Hematopoietic multipotent progenitor cell treated with erythropoietin and hydrocortisone succinate and interleukin-3 and kit ligand, for 8 days (in vitro differentiated cells): ENCODE data around the gene TTC1.
"Not testable (repeated sequence)": the region's sequence is repeated elsewhere in the genome, so short reads cannot be mapped to it uniquely, and the experiment has no call there.

Experiments
- DNase-seq: peaks from one replicate; pipeline ENCODE4 v3.0.0-alpha.2; 2015

The TTC1 gene, protein sequence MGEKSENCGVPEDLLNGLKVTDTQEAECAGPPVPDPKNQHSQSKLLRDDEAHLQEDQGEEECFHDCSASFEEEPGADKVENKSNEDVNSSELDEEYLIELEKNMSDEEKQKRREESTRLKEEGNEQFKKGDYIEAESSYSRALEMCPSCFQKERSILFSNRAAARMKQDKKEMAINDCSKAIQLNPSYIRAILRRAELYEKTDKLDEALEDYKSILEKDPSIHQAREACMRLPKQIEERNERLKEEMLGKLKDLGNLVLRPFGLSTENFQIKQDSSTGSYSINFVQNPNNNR

DNA sequence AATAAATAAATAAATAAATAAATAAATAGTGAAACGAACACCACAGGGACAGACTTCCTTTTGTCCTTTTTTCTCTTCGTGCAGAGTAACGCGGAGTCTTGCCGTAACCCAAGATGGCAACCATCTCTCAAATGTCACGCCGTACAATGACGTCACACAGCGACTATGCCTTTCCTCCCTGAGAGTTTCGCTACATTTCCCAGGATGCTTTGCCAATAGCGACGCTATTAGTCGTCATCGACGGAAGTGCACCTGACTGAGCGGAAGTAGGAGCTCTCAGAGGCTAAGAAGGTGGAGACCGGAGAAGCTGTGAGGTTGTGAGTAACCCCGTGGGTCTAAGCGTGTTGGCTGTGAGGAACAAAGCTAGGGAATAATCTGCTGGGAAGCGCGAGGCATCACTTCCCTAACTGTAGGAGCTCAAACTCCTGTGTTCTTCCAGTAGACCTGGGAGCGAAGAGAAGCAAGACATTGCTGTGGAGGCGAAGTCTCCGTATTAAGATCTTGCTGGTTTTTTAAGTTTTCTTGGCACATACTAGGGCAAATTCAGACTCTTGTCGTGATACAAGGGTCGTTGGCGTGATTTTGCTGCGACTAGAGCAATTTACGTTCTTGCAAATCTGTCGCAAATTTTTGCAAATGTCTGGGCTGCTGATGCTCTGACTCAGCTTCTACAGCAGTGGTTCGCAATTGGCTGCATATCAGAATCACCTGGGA lies at the start of gene TTC1:
TSS of gene TTC1 (plus strand) at position 263 of the 714 bp plus-strand sequence. CDS start 1,390 bp downstream, outside the sequence.
- peak; percentile 100 for DNase-seq

DNA sequence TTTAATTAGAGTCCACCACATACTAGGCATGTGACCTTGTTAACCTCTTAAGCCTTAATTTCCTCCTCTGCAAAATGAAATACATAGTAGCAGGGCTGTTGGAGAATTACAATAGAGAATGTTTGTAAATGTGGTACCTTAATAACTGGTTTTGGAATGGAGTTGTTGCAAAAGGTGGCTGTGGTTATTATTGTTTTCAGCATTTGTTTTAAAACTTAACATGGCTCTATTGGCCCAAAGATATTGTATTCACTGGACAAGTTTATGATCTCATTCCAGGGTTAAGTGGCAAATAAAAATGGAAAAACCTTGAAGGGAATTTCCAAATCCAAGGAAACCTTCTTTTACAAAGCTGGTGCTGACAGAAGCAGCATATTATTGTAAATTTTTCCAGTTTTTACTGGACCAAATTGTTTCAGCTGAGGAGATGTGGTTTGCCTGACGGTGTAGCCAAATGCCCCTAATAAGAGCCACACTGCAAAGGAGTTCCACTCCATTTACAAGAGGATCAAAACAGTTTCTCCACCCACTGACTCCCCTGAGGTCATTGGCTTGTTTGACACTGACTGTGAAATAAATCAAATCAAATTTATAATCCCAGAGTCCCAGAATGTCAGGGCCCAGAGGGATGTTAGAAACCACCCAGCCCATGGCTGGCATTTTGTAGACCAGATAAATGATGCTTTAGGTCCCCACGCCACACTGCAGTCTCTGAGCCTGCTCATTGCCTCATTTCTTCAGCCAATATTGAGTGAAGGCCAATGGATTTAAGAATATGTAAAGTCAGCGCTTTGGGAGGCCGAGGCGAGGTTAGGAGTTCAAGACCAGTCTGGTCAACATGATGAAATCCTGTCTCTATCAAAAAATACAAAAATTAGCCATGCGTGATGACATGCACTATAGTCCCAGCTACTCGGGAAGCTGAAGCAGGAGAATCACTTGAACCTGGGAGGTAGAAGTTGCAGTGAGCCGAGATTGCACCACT lies 47.5 kb upstream of the TTC1 start:
- no peak for DNase-seq

DNA sequence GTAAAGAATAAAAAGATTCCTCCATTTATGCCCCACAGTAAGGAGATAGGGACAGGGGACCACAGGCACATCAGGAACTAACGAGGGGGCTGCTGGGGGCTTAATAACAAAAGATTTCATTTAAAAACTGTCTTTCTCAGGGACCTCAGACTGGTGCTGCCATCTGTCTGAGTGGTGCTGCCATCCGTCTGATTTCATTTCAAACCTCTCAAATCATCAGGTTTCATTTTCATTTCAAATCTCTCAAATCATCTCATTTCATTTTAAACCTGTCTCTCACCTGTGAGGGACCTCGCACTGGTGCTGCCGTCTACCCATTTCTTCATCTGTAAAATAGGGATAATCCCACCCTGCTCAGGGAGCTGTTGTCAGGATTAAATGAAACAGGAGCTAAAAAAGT lies 46.7 kb upstream of the TTC1 start:
- no peak for DNase-seq

DNA sequence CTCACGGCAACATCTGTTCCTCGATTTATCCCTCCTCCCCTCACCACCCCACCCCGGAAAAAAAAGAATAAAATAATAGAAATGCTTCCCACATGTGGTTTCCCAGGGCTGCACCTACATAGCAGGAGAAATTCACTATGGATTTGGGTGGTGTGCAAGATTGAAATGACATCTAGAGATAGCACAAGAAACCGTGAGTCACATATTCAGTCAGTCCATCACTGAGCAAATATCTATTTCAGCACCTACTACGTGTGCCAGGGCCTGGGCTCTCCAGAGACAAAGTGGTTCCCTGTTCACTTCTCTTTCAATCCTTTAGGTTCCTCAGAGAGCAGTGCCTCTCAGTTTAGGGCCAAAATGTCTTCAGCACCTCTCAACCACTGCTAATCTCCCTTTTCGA lies 45.0 kb upstream of the TTC1 start:
- no peak for DNase-seq

DNA sequence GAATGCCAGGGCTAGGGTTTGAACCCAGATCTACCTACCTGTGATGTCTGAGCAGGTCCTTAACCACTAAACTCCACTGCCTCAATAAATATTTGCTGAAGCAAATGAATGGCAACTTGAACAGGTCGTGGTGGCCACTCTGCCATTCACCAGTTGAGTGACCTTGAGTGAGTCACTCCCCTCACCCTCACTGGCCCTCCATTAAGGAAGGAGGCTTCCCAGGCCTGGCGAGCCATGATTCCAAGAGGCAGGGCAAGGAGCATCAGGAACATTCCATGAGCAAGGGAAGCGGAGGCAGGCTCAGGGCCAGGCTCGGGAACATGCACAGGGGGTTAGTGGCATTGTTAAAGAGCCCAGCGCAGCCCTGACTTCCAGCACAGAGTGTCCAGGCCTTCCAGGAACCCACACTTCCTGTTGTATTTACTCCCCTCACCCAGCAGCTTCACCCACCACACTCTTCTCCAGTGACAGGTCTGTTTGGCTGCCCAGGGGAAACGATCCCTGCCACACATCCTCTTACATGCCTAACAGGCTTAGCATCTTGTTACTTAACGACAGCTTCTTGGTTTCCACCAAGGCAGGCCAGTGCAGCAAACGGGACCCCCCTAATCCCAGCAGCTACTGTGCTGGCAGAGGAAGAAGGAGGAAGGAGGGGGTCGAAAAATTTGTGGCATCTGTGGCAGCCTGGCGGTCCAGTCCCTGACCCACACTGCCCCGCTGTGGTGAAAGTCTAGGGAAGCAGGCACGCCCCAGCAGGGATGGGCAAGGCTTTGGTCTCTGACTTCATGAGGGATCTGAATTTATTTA lies 43.7 kb upstream of the TTC1 start:
- peak; percentile 39 for DNase-seq

DNA sequence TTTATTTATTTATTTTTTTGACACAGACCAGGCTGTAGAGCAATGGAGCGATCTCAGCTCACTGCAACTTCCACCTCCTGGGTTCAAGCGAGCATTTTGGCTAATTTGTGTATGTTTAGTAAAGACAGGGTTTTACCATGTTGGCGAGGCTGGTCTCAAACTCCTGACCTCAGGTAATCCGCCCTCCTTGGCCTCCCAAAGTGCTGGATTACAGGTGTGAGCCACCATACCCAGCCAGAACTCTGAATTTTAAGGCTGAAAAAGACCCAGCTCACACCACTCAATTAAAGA lies 43.2 kb upstream of the TTC1 start:
- DNase-seq = not testable (repeated sequence)

DNA sequence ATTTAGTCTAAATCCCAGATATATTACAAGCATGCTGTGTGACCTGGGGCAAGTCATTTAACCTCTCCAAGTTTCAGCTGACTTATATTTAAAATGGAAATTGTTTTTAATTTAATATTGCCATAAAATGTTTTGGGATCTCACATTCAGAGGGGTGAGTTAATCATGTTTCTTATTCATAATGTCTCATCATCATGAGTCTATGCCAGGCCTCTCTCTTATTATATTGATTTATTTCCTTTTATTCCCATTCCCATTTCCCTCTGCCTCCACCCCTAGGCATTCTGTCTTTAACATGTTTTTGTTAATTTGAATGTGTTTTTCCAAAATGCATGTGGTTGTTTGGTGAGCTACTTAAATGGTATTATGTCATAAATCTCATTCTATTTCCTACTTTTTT lies 39.0 kb upstream of the TTC1 start:
- DNase-seq = no peak

DNA sequence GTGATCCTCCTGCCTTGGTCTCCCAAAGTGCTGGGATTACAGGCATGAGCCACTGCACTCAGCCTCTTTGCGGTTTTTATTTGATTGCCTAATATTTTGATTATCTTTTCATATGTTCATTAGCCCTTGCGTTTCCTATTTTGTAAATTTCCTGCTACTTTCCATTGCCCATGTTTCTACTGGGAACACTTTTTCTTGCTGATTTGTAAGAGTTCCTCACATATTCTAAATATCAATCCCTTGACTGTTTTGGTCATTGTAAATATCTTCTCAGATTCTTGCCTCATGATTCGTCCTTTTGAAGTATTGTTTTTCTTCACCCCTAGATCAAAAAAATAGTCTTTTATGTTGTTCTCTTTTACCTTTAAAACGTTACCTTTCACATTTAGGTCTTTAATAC lies 37.9 kb upstream of the TTC1 start:
- DNase-seq = no peak

DNA sequence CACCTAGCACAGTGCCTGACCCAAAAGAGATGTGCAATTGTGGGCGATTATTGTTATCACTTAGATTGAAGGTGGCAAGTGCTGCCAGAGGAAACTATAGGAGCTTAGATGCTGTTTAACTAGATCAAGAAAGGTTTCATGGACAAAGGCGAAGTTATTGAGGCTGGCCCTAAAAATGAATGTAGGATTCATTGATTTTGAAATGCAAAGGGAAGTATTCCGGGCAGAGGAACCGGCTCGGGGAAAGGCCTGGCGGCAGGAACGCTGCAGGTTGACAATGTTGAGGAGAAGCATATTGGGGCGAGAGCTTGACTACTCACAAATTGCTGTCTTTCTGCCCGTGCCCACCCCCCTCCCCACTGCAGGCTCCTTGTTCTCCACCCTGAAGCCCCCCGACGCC lies 37.4 kb upstream of the TTC1 start:
- DNase-seq = no peak

DNA sequence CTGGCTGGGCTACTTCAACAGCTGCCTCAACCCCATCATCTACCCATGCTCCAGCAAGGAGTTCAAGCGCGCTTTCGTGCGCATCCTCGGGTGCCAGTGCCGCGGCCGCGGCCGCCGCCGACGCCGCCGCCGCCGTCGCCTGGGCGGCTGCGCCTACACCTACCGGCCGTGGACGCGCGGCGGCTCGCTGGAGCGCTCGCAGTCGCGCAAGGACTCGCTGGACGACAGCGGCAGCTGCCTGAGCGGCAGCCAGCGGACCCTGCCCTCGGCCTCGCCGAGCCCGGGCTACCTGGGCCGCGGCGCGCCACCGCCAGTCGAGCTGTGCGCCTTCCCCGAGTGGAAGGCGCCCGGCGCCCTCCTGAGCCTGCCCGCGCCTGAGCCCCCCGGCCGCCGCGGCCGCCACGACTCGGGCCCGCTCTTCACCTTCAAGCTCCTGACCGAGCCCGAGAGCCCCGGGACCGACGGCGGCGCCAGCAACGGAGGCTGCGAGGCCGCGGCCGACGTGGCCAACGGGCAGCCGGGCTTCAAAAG lies 36.9 kb upstream of the TTC1 start:
- DNase-seq = no peak

DNA sequence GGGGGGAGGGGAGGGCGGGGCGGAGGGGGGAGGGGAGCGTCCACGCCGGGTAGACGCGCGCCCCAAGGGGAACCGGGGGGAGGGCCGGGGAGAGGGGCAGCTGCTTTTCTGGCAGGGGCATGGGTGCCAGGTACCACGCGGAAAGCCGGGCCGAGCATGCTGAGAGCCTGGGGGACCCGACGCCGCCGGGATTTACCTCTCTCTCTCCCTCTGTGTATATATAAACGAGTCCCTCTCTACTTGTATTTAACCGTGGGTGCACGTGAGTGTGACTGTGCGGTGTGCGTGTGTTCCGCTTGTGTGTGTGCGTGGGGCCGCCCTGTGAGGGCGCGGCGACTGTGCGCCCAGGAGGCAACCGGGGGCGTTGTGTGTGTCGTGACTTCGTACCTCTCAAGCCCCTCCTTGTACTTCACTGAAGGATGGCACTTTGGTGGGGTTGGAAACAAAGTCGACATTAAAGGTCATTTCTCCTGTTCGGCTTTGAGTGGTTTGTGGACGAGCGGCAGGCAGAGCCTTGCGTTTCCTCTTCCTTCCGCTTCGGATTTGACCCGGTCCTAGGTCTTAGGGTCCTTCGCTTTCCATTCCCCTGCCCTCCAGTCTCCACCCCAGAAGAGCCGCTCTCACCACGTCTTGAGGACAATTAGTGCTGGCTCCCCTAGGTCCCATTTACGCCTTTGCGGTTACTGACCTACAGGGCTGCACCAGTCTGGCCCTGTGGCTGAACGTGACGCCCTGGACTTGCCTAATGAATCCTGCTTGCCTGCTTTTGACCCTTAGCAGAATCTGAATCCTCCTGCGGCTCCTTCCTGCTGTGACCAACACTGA lies 36.2 kb upstream of the TTC1 start:
- DNase-seq = no peak

DNA sequence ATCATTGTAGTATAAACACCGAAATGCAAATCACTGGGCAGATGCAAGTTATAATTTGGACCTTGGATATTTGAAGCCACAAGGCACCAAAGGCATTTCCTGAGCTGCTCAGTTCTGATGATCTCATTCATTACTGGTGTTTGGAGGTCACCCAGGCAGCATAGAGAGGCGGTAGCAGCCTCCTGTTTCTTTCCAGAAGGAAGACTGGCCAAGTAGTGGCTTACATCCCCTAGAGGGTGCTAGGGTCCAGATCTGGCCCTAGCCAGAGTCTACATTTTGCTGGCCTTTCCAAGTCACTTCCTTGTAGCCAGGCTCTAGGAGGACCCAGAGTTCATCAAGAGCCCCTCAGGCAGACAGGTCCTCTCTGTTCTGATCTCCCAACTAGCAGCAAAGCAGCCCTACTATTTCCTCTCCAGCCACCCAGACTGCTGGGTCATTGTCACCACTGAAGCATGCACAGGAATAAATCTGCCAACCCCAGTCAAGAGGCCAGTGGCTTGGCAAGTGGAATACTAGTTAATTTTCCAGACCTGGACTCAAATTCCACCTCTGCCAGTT lies 33.4 kb upstream of the TTC1 start:
- no peak for DNase-seq

DNA sequence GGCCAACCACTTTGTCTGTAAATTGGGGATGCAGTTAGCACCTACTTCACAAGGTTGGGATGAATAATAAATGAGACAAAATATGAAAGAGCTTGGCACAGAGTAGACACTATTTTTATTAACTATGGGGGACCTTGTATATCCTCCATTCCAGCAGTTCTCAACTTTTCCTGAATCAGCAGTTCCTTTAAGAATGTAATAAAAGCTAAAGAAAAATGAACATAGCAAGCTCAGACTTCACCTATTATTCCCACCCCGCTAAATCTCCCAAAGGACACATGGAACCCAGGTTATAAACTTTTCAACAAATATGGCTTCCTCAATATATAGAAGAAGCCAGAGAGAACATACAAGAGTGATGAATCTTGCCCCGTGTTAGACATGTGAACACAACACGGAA lies 32.0 kb upstream of the TTC1 start:
- DNase-seq = no peak

DNA sequence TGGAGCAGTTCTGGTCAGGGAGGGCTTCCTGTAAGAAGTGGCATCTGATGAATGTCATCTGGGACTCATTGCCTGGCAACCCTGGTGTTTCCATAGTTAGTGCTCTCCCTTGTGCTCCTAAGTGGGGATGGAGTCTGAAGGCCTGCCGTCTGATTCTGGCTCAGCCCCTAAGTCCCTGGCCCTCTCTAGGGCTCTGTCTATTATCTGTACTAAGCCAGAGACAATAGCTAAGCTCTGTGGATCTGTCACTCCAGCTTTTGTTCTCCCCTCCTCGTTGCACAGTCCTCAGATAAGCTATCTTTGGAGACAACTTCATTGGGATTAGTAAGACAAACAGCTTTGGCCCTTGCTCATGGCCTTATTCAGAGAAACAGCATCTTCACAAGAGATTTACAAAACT lies 30.6 kb upstream of the TTC1 start:
- no peak for DNase-seq

DNA sequence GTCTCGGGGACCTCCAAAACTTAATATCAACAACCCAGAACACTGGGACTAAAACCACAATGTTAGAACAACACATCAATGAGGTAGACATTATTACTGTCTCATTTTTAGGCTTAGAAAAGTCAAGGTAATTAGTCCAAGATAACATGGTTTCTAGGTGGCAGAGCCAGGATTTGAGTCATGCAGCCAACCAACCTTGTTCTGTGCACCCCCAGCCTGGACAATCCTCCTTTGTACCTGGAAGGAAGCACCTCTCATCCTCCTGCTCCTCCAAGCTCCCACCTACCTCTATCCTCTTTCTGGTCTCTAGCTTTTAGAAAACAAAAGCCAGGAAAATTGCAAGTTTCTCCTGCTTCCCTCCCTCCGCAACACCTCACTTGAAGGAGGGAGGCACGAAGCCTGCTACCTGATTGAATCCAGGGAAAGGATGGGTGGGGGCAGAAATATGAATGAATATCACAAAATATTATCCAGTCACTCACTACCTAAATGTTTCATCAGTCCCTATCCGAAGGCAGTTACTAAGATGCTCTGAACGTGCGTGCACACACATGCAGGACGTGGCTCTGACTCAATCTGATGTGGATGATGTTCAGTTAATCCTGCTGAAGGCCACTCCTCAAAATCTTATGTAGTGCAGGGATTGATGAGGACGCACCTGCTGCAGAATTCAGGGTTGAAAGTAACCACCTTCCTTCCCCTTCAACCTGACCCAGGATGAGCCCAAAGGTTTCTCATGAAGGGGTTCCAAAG lies 26.3 kb upstream of the TTC1 start:
- no peak for DNase-seq

DNA sequence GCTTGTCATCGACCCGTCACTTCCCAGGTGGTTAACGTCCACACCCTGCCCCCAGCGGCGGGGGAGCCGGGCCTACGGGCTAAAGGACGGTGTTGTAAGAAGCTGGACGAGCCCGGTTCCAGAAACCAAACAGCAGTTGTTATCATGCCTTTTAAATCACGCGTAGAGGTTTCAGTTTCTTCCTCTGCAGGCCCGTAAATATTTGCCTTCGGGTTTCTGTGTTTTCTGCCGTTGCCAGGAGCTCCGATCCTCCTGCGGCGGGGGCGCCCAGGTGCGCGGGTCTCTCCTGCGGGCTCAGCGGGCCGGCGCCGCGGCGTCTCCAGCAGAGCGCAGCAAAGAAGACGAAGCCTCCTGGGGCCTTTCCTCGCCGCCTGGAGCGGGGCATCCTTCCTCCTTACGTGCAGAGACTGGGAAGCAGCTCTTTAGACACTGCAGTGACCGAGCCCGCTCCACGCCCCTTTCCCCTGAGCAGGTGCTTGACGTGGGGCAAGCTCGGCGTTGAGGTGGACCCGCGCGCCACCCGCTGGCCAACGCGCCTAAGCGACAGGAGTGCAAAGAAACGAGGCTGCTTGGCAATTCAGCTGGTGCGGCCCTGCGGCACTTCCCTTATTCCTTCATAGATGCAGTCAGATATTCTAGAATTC lies 21.8 kb upstream of the TTC1 start:
- DNase-seq = peak; percentile 50

DNA sequence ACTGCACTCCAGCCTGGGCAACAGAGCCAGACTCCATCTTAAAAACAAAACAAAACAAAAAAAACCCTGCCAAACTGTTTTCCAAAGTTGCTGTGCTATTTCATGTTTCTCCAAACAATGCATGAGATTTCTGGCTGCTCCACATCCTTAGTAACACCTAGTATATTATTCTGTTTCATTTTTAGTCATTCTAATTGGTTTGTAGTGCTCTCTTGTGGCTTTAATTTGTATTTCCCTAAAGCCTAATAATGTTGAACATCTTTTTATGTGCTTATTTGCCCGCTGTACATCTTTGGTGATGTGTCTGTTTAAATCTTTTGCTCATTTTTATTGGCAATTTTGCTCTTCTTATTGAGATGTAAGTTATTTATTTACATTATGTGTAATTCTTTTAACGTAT lies 18.4 kb upstream of the TTC1 start:
- no peak for DNase-seq

DNA sequence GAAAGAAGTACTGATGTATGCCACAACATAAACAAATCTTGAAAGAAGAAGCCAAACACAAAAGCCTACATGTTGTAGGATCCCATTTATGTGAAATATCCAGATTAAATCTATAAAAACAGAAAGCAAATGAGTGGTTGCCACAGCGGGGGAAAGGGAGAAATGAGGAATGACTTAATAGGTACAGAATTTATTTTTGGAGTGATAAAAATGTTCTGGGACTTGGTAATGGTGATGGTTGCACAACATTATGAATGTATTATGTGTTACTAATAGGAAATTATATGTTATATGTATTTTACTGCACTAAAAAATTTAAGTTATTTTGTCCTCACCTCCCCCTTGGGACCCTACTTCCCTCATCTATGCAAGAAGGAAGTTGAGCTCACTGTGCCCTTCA lies 16.4 kb upstream of the TTC1 start:
- DNase-seq = no peak

DNA sequence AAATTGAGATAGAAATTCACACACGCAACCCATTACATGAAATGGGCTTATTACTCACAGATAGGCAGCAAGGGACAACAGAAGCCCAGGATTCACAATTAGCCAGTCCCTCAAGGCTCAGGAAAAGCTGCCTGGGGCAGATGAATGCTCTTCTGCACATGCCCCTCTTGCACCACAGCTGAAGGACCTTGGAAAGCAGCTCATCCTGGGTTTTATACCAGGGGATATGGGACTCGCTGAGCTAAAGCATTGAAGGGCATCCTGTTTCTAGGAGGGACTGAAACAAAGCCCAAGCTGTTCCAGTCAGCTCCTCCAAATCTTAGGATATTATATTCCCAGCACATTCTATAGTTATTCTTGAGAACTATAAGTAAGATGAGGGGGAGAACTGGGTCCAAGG lies 15.7 kb upstream of the TTC1 start:
- DNase-seq = no peak

DNA sequence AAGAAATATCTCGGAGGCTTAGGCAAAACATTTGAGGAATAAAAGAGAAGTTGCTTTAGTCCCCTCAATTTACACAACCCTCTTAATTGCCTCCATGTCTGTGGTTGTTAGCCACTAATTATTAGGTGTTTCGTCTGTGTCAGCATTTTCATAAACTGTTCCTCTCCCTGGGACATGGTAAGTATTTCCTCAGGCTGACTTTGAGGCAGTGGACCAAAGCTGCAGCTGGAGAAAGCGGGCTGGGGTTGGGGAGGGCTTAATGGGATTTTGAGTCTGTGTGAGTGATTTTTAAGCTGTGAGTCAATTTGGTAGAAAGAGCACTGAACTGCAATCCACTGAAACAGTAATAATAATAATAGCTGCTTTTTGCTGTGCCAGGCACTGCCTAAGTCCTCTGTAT lies 13.0 kb upstream of the TTC1 start:
- DNase-seq = no peak
